Gastrocnemius medialis (tissue), 4 donors: ENCODE results near the gene SORT1. TPM values are rescaled to one million over a fixed set of nuclear protein-coding genes. Genes with fewer than 3 reads are reported as not detected.
"Not testable (repeated sequence)": the region's sequence is repeated elsewhere in the genome, so short reads cannot be mapped to it uniquely, and the experiment has no call there.

Experiments used
- ATAC-seq, 2 donors: fragments of 150-250 bp; one replicate each; pipeline ENCODE4 v1.9.1; 2016
- DNase-seq, 2 donors: peaks; one replicate each; pipeline ENCODE4 v3.0.0-alpha.2; 2019
- H3K27ac ChIP-seq, 4 donors: fragments of 200-600 bp; sonication (generic); 1 replicate in 1 of 4; 2 replicates in 3 of 4; pipeline ENCODE4 v1.5.1; 2016 to 2018; ENCODE audit warnings: mild to moderate bottlenecking in 2 of 4, moderate library complexity in 1 of 4
- H3K27me3 ChIP-seq, 3 donors: fragments of 200-600 bp; sonication (generic) in 2 of 3; 1 replicate in 1 of 3; 2 replicates in 2 of 3; pipeline versions ENCODE4 v1.5.1 to v1.6.0; 2016 to 2019; ENCODE audit warnings: mild to moderate bottlenecking in 1 of 3, moderate library complexity in 1 of 3
- H3K36me3 ChIP-seq, 2 donors: fragments of 200-600 bp; sonication (generic) in 1 of 2; one replicate each; pipeline ENCODE4 v1.5.1; 2017 to 2018
- H3K4me1 ChIP-seq, 2 donors: fragments of 200-600 bp; sonication (generic) in 1 of 2; one replicate each; pipeline ENCODE4 v1.5.1; 2016 to 2017; ENCODE audit warnings: mild to moderate bottlenecking in 2 of 2
- H3K4me3 ChIP-seq, 4 donors: fragments of 200-600 bp; sonication (generic) in 3 of 4; 1 replicate in 1 of 4; 2 replicates in 3 of 4; pipeline ENCODE4 v1.5.1; 2016 to 2019; ENCODE audit warnings: mild to moderate bottlenecking in 2 of 4
- H3K9me3 ChIP-seq, 3 donors: fragments of 200-600 bp; sonication (generic) in 2 of 3; 1 replicate in 1 of 3; 2 replicates in 2 of 3; pipeline ENCODE4 v1.5.1; 2016 to 2019
- CTCF ChIP-seq, 5 experiments: fragments of 450-650 bp in 3 of 5; fragments of 200-600 bp in 2 of 5; sonication (generic) in 2 of 5; IDR thresholded peaks in 4 of 5; conservative IDR thresholded peaks in 1 of 5; 1 replicate in 4 of 5; 2 replicates in 1 of 5; pipeline ENCODE4 v1.5.1; 2016 to 2019; ENCODE audit warnings: antibody characterized with exemption in 5 of 5, mild to moderate bottlenecking in 3 of 5, moderate library complexity in 3 of 5
- POLR2A ChIP-seq, 2 donors: fragments of 450-650 bp; IDR thresholded peaks; one replicate each; pipeline ENCODE4 v1.6.1; 2017; ENCODE audit warnings: antibody characterized with exemption in 2 of 2, mild to moderate bottlenecking in 2 of 2, moderate library complexity in 2 of 2
- in situ Hi-C, 4 donors: fragments of 200-750 bp; cut with MboI; loops; one replicate each; pipeline versions ENCODE4 v1.15.0 to v1.8.0; 2017; ENCODE audit warnings: low sequenced_read_pairs in 4 of 4
- intact Hi-C: fragments of 100-400 bp; cut with DNase I; formaldehyde crosslinking; loops from one replicate; pipeline ENCODE4 v1.15.1; 2023; ENCODE audit warnings: low total_unique reads
- total RNA-seq, 4 donors: library from RNA; depleted of rRNA; stranded (reverse); fragments of >200 nt; gene quantifications; one replicate each; pipeline versions ENCODE4 v1.1.0 to v1.2.3, GENCODE V29; 2016

The SORT1 gene
- total RNA-seq, 4 donors from 2014 or later = 93.7 to 226 (median 190) TPM

GRCh38 chr1:109395282-109395599 lies 2.5 kb downstream of the SORT1 start:
- DNase-seq = peak; percentile 63 to 89
- ATAC-seq = peak; percentile 12 to 28
- intact Hi-C loops = loop anchor here (5.0 to 10.0 kb wide), 2 partner anchors 33 to 290 kb away; no protein-coding TSS in a partner anchor

GRCh38 chr1:109394591-109395281 lies 3.0 kb downstream of the SORT1 start:
- no peaks in the 10 kb centered on the region for H3K9me3 ChIP-seq
- DNase-seq (no peak), ATAC-seq (no peak)
- TF ChIP-seq CTCF (IDR thresholded peaks at IDR 0.05 in 4 of 5, conservative IDR thresholded peaks at IDR 0.05 in 1 of 5) (no peak), POLR2A (IDR thresholded peaks at IDR 0.05) (peak in 1 of 2 donors; percentile 16)
- intact Hi-C loops (loop anchor here (5.0 to 10.0 kb wide), 2 partner anchors 32 to 290 kb away; no protein-coding TSS in a partner anchor), in situ Hi-C loops (loop anchor here in 2 of 4 donors (5.0 to 10.0 kb wide), 2 partner anchors 110 to 117 kb away; partner anchors contain the start of gene PSRC1 (in 1 of the 2))
- H3K27ac ChIP-seq = peak overlapping the region; percentile 83 to 97 (median 90)
- H3K36me3 ChIP-seq = no peaks in the 10 kb centered on the region
- H3K4me1 ChIP-seq = peaks cover 59 to 83% of the 10 kb centered on the region in 2 donors
- peak overlapping the region; percentile 19 to 68 (median 42) for H3K4me3 ChIP-seq
- no peaks in the 10 kb centered on the region for H3K27me3 ChIP-seq

More at GRCh38 chr1:109395282-109395599, 2.5 kb downstream of the SORT1 start:
- peak in 1 of 2 donors; percentile 44 for TF ChIP-seq POLR2A (IDR thresholded peaks at IDR 0.05)
- Histone ChIP-seq H3K4me3 (peak overlapping the region in 3 of 4 donors; percentile 60 to 75 (median 68)), H3K27ac (peak overlapping the region; percentile 83 to 97 (median 90)), H3K4me1 (peaks cover 54 to 79% of the 10 kb centered on the region in 2 donors)
- not testable (repeated sequence) for H3K9me3 ChIP-seq, H3K36me3 ChIP-seq, H3K27me3 ChIP-seq
- in situ Hi-C loops = loop anchor here in 2 of 4 donors (5.0 to 10.0 kb wide), 2 partner anchors 110 to 118 kb away; partner anchors contain the start of gene PSRC1 (in 1 of the 2)

- in situ Hi-C loops = loop anchor here in 1 of 4 donors (10.0 kb wide), 1 partner anchor 109 kb away; the partner anchor contains the start of gene PSRC1
- Histone ChIP-seq H3K4me1 (peaks cover 62 to 83% of the 10 kb centered on the region in 2 donors), H3K4me3 (peak overlapping the region; percentile 31 to 68 (median 42))
These were observed 4.0 kb downstream of the SORT1 start for GRCh38 chr1:109393617-109394233.

GRCh38 chr1:109392788-109393616 lies 4.7 kb downstream of the SORT1 start:
- Histone ChIP-seq H3K27ac (peak overlapping the region; percentile 83 to 97 (median 90)), H3K27me3 (no peaks in the 10 kb centered on the region), H3K4me3 (peak overlapping the region; percentile 31 to 68 (median 42)), H3K36me3 (no peaks in the 10 kb centered on the region), H3K4me1 (peaks cover 62 to 84% of the 10 kb centered on the region in 2 donors), H3K9me3 (no peaks in the 10 kb centered on the region)
- TF ChIP-seq CTCF (IDR thresholded peaks at IDR 0.05 in 4 of 5, conservative IDR thresholded peaks at IDR 0.05 in 1 of 5) (no peak), POLR2A (IDR thresholded peaks at IDR 0.05) (peak; percentile 57 to 84)
- ATAC-seq = peak; percentile 51 to 53
- DNase-seq = peak; percentile 85 to 90
- in situ Hi-C loops (loop anchor here in 1 of 4 donors (10.0 kb wide), 1 partner anchor 108 kb away; the partner anchor contains the start of gene PSRC1), intact Hi-C loops (loop anchor here (2.0 to 10.0 kb wide), 2 partner anchors 22 to 288 kb away; no protein-coding TSS in a partner anchor)

More at GRCh38 chr1:109393617-109394233, 4.0 kb downstream of the SORT1 start:
- no peak for DNase-seq
- Histone ChIP-seq H3K27me3 (no peaks in the 10 kb centered on the region), H3K9me3 (no peaks in the 10 kb centered on the region), H3K27ac (peak overlapping the region; percentile 83 to 97 (median 90)), H3K36me3 (no peaks in the 10 kb centered on the region)
- intact Hi-C loops = loop anchor here (2.0 to 10.0 kb wide), 2 partner anchors 23 to 289 kb away; no protein-coding TSS in a partner anchor
- no peak for ATAC-seq
- no peak for TF ChIP-seq POLR2A (IDR thresholded peaks at IDR 0.05)
- TF ChIP-seq CTCF (IDR thresholded peaks at IDR 0.05 in 4 of 5, conservative IDR thresholded peaks at IDR 0.05 in 1 of 5) = no peak
